ENCODE data around the gene ANKFN1.
"Not testable (repeated sequence)": the region's sequence is repeated elsewhere in the genome, so short reads cannot be mapped to it uniquely, and the experiment has no call there.

The ANKFN1 gene

DNA sequence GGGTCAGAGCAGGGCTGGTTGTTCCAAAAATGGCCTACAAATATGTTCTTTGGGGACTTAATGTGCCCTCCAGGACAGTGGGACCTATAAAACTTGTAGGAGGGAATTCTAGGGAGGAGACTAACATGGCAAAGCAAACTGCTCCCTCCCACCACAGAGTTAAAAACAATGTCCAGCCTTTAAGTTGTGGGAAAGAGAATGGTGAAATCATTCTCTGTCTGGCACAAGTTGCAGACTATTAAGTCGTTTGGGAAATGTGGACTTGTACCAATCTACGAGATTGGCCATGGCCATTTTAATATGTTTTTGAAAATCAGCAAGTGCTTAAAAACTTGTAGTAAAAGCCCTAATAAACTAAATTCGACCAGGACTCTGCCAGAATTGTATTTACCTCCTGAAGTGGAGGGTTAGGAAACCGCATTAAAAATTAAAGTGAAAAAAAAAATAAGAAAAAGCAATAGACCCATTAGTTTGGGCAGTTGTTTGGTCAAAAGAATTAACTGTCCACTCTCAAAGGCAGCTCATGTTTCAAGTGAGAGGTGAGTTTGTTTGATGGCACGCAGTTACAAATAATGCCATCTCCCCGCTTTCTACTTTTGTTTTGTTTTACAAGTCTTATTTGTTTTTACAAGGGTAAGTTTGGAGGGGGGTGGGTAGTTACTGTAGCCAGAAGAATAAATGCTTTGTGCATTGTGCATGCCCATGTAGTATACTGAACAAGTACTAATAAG is 32.4 kb downstream of the ANKFN1 start:
- DNase-seq = no peak

DNA sequence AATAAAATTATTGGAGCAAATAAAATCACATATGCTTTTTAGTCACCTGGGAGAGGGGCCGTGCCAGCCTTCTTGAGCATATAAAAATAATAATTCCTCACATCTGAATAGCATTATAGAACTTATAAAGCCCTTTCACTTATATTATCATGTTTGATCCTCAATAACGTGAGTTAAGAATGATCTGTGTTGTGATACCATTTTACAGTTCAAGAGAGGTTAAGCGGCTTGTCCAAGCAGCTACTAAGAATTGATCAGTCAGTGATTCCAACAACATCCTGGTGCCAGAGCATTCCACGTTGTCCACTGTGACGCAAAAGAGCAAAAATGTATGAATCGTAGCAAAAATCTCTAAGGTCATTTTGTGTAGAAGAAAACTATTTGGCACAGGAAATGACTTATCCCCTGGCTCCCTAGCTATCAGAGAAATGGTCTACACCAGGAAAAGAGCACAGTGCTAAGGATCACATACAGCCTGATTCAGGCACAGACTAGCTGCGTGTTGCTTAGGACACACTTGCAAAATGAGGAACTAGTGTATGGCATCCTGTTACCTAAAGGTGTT is 33.0 kb downstream of the ANKFN1 start:
- no peak for DNase-seq

DNA sequence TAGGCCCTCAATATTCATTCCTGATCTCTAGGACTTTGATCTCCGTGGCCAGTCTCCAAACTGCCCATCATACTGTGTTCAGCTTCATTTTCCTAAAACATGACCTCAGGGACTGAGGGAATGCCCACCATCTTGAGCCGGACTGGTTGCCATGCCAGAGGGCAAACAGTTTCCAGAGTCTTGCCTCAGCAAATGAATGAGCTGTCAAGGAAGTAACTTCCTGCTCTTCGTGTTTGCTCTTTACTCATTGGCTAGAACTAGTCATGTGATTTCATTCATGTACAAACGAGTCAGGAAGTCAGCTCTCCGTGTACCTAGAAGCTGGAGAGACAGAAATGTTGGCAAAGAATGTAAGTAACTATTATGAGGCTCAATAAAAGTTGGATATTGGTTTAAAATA is 50.2 kb downstream of the ANKFN1 start:
- DNase-seq = no peak

DNA sequence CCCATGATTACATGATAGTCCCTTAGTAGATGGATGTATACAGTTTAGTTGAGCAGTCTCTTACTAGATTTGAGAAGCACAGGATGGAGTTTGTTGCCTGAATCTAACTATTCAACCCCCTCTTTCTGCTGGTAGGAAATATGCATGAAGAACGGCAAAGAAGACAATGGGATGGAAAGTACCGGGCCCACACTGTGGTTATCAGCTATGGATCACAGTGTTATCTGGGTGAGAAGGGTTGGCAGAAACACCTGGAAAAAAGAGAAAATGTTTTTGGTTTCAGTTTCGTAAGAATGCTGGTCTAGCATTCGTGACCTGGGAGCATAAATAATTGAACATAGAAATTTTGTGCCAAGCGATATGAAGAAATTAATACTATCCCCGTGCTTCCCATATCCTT is 53.1 kb downstream of the ANKFN1 start:
- DNase-seq = no peak

DNA sequence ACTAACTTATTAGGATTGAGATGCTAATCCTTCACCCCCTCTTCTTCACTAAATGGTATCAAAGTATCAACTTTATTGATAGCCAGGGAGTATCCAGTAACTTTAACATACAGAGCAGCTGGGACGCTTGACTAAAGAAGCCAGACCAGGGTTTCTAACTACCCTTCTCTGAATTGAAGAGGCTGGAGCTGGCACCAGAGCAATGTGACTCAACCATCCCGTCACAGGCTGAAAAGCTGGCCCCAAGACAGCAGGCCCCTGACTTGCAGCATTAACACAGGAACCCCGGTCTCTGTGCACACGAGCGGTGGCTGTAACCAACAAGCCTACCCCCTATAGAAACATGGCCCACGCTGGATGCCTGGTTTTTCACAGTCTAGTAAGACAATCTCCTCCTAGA is 59.8 kb downstream of the ANKFN1 start:
- no peak for DNase-seq

DNA sequence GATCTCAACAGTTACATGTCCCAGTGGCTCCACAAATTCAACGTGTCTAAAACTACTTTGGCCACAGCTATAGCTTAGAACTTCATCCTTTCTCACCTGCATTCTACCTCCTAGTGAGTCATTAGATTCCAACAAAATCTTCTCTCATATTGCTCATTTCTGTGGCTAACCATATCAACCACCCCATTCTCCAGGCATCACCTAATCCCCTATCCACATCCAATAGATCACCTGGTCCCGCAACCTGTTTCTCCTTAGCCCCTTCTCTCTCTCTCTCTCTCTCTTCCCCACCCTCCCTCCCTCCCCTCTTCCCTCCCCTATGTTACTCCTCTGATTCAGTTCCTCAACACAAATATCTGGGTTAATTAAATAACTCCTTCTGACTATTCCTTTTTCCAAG is 64.6 kb downstream of the ANKFN1 start:
- no peak for DNase-seq

DNA sequence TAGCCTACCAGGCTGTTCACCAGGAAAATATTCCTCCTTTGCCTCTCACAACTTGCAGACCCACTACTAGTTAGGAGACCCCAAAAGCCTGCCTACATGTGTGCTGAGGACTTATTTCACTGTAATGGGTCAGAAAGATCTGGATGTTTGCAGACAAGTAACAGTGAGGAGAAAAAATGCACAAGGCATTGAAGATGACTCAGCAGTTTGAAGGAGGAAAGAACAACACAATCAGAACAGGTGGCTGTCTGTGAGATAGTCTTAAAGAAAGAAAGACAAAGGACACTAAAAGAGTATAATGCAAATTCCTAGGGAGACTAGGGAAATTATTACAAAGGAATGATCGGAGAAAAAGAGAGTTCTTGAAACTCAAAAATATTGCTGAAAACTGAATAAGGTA is 69.0 kb downstream of the ANKFN1 start:
- DNase-seq = no peak

DNA sequence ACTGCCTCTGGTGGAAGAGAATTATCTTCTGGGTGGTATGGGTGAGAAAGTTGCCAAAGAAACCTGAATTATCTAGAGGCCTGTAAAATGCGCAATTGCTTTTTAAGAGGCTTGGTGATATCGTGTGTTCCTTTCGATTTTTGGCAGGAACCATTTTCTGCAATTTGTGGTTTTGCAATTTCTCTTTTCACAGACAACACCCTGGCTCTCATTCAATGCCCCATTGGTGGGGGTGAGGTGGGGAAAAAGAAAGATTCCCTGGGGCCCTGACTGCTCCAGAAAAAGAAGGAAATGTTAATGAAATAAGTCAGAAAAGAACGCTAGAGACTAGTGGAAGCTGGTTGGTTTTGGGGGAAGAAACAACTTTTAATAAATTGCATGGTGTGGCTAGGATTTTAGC is 77.4 kb downstream of the ANKFN1 start:
- no peak for DNase-seq

DNA sequence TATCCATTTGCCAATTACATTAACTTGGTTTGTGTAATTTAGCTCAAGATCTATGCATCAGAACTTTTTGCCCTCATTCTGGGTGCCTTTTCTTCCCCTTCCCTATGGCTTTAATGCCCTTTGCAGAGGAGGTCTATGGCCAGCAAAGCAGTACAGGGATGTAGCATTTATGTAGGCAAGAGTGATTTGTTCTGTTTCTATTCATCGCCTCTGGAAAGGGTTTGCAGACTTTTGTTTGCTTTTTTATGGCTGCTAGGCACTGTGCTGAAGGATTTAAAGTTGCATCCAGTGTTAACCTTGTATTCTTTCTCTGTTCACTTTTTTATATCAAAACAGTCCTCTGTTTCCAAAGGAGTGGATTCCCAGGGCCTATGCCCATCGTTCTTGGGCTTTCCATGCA is 78.0 kb downstream of the ANKFN1 start:
- no peak for DNase-seq

DNA sequence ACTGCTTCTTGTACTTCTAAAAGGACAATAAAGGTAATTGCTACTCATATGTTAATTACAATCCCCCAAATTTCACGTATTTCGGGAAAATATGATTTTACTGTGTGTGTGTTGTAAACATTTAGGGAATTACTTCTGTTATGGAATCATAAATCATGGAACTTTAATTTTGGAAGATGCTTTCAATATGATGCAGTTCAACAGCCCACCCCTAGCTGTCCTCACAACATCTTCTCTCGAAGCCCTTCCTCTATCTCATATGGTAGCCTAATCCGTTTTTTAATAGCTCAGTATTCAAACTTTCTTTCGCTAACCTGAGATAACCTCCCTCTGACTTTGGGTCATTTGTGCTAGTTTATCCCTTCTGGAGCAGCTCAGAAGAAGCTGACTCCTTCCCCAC is 78.4 kb downstream of the ANKFN1 start:
- no peak for DNase-seq

DNA sequence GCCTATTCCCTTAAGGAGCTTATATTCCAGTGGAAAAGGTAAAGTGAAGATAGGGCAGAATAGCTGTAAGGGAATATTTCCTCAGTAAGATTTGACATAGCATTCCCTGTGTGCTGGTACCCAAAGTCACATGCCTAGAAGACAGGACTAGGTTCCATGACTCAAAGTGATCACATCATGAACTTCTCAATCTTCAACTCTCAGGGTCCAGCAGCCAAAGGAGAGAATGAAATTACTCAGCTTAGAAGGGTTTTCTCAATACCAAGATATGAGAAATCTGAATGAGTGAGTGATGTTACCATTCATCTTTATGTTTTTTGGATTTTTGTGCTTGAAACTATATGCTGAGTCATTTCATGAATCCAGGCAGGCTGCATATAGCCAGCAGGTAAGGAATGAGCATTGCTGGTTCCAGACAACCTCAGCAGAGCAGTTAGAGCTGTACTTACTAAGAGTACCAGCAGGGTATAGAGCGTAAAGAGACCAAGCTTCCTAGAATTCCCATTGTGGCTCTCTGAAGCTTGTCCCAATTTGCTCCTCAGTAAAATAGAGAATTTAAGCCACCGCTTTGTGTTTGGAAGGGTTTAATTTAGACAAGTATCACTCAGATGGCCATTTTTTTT is 91.1 kb downstream of the ANKFN1 start:
- peak; percentile 19 for DNase-seq

DNA sequence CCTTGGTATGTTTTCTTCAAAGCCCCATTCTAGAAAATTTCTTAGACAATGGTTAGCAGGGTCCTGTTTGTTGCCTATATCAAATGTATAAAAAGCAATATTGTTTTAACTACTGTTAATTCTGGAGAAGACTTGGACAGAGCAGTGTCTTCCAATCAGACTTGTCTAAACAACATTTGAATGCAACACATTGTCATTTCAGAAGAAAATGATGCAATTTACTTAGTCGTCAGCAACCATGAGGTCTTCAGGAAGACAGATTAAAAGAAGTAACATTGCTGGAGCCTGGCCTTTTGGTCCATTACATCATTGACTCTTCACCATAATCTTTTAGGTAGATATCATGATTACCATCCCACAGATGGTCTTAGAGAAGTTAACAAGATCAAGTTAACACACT is 94.5 kb downstream of the ANKFN1 start:
- DNase-seq = no peak

DNA sequence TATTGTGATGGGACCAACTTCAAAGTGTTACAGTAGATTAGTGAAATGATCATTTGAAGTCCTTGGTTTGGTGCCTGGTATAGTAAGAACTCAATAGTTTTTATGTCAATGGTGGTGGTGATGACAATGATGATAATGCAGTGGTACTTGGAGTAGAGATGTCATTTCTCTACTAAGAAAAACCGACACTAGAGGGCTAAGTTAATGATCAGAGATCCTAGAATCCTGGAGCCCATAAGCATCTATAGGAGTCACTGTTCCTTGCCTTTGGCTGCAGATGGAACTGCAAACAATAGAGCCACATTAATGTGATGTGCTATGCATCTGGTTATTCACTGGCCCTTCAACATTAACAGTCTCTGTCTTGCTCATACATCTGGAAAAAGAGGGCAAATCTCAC is 103.8 kb downstream of the ANKFN1 start:
- DNase-seq = no peak

DNA sequence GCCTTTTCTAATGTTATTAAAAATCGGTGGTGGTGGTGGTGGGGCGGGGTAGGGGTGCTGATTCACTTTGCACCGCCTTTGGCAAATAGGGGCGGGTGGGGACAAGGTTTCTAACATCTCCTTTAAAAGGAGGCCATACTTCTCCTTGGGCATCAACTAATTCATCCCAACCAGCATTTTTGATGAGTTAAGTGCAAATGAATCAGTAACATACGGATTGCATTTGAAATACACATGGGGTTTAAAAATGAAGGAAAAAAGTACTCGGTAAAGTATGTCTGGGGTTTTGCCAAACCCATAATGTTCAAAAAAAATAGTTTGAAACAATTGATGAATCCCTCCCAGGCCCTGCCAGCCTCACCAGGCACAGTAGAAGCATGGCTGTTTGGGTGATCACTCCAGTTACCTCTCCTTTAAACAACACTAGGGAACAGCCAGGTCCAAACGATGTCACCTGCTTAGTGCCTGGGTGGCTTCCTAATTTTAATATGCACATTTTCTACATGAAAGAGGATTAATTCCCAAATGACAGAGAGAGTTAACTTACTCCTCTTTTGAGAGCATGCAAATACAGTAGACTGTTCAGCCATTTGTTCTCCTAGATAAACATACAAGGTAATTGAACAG is 107.2 kb downstream of the ANKFN1 start:
- DNase-seq = no peak

DNA sequence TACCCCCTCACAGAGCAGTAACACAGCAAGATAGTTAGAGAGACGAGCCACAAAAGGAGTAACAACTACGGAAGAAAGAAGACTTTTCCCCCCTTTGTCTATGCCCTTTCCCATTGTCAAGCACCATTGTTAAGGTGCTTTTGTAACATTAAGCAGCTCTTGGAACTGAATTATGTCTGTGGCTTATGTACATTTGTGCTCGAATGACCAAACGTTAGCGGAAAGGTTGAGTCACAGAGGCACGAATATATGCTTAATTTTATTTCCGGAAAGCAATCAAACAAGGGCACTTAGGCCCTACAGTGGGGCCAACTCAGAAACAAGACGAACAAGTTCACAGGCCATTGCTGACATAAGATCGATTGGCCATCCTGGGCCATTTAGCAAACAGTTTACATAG is 109.5 kb downstream of the ANKFN1 start:
- DNase-seq = no peak

DNA sequence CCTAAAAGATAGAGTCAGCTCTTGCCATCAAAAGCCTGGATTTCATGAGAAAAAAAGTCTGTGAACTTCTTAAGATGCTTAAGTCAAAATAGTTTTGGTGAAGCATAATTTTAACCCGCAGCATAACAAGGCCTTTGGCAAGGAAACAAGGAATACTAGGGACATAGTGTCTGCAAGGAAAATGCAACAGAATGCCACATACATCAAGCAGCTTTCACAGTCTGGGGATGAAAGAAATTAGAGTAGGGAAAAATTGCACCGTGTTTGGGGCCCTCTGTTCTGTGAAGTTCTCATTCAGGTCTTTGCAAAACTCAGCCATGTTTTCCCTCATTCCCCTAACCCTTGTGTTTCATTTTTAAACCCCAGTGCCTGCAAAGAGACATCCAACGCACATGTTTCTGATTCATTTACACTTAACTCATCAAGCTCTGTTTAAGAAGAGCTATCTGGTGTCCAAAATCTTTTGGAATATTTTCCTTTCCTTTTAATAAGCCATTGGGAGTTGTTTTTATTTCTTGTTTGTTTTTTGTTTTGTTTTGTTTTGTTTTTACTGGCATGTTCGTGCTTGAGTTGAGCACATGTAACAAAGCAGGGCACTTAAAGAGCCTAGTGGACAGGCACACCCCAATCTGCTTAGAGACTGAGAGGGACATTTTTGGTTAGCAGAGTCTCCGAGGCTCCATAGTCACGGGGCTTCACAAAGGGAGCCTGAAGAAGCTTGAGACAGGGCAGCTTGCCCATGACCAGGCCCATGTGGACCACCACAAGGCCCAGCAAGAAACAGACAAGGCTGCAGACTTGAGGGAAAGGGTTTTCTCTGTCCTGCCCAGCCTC is 116.5 kb downstream of the ANKFN1 start:
- DNase-seq = no peak

DNA sequence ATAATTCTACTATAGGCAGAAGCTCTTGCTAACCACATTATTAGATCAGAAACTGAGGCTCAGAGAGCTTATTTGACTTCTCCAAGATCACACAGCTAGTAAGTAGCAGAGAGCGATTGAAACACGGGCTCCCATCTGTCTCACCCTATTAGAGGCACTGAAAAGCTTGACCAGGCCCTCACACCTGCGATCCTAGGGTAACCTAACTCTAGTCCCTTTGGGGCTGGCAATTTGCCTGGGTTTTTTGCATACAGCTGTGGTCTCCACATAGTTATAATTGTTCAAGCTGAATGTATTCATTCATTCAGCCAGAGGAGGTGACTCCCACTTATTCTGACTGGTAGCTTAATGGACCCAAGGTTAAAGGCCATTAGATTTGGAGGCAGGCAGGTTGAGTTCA is 121.2 kb downstream of the ANKFN1 start:
- DNase-seq = no peak

DNA sequence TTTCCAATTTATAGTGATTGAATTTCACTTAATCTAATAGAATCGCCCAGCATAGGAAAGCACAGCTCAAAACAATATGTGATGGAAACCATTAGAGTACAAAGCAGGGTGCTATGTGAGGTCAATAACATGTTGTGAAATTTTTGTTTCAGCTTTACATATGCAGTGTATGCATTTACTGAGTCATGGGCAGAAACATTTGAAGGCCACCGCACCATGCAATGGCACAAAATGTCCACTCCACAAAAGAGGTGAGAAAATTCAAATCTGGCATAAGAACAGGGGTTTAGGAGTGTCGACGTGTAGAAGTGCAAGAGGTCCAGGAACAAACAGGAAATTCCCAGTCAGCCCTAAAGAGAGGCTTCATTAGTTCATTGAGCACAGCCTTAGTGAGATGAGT is 131.2 kb downstream of the ANKFN1 start:
- no peak for DNase-seq

DNA sequence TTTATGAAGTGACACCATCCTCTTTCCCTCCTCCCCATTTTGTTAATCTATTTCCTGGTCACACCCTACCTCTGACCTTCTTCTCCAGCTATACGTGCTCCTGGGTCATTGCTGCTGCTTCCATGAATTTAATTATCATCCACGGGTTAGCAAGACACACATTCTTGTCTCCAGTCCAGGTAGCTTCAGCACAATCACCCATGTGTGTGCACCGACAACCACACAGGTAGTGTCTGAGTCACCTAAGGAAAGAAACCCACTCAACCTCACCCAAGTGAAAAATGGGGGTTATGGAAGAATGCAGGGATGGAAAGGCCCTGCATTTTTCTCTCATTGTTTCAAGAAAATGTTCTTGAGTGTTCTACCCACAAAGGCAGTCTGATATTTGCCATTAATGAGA is 135.5 kb downstream of the ANKFN1 start:
- not testable (repeated sequence) for DNase-seq

DNA sequence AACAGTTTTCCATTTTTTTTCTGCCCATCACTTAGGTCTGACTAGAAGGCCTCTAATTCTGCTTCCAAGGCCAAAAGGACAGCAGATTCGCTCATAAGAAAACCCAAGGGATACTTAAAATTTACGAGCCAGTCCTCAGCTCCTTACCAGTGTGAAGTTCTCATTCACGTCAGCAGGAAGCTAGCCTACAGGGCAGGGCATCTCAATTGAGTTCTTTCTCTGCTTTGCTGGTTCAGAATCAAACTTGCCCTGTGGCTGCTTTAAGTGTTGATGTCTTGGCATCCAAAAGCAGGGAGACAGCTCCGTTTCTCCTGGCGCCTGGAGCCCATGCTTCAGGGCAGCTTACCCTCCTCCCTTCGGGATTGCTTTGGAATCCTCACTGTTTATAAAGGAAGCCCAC is 136.0 kb downstream of the ANKFN1 start:
- DNase-seq = no peak

DNA sequence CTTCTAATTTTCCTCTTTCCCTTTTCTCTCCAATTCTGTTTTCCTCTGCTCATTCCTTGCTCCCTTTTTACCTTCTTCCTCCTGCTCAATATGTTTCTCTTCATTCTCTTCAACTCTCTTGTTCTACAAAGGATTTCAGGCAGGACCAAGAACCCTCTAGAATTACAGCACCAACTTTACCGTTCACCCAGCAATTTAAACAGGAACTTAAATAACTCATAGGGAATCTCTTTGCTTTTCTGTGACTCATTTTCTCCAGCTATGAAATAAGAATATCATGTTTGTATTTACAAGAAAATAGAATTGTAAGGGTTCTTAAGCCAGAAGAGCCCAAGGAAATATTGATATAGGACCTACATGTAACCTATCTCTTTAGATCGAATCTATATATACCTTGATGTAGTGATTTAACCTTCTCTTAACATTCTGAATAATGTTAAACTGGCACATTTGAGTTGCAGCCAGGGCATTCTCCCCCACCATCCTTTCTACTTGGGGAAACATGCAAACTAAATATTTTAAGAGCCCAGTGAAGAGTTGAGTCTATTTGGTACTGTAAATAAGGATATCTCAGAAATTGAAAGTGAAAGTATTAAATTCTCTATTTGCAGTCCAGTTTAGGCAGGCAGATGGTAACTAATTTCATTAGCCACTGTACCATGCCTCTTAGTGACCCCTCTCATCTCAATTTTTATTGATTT is 137.0 kb downstream of the ANKFN1 start:
- no peak for DNase-seq

DNA sequence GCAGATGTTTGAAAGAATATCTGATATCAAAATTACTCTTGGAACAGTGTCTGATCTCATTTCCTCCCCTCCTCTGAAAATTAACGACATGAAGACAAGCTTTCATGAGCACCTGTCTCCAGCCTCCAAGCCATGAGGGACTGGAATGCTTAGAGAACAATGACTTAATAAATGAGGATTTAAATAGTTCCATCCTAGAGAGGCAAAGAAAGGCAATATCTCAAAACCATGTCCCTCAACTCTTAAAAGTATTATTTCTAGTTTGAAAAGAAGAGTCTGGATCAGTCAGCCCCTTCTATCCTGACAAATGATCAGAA is 137.5 kb downstream of the ANKFN1 start:
- DNase-seq = no peak

All from activated CD4-positive, alpha-beta T cell treated with anti-CD3 and anti-CD28 coated beads, Interleukin-2, Interleukin-6, amounts not matched to agents 100 ng/mL and 50 ng/mL, durations not matched to agents 16 hours and 8 hours (primary cell).